Endothelial cell of umbilical vein (primary cell): ENCODE measurements around the gene SFTPD.
A peak's percentile ranks its signal among the peaks of the same experiment; 100 is the strongest.

Experiments used
- CTCF ChIP-seq, 2 donors: IDR thresholded peaks; 1 replicate in 1 of 2; 2 replicates in 1 of 2; pipeline ENCODE4 v1.5.1; 2011; ENCODE audit warnings: low read length in 2 of 2, mild to moderate bottlenecking in 2 of 2, moderate library complexity in 2 of 2, control low read depth in 1 of 2, inconsistent platforms in 1 of 2, low read depth in 1 of 2; ENCODE audit not compliant: insufficient read depth in 1 of 2; ENCODE audit errors: extremely low read depth in 1 of 2
- POLR2A ChIP-seq: IDR thresholded peaks from 2 replicates; pipeline ENCODE4 v1.6.1; 2012; ENCODE audit warnings: low read depth, mild to moderate bottlenecking, control low read depth, low read length

GRCh38 chr10:79929409-79929904, 19.4 kb downstream of the SFTPD start:
- TF ChIP-seq POLR2A (no peak), CTCF (IDR thresholded peaks at IDR 0.05; ENCODE audit: extremely low read depth in 1 of 2, insufficient read depth in 1 of 2, low read depth in 1 of 2, low read length in 2 of 2) (peak; percentile 82 to 90)
